ENCODE measurements around the gene GLS2.

GRCh38 chr12:56484566-56484965 is 3.4 kb downstream of the GLS2 start:
- no peak for TF ChIP-seq CTCF (optimal IDR thresholded peaks at IDR 0.05 in 1 of 3, IDR thresholded peaks at IDR 0.05 in 1 of 3, conservative IDR thresholded peaks at IDR 0.05 in 1 of 3; ENCODE audit: extremely low read depth in 1 of 3, insufficient read depth in 2 of 3, low read length in 3 of 3)
- no peak for TF ChIP-seq EZH2 (IDR thresholded peaks at IDR 0.05; ENCODE audit: low read length)

Measured in keratinocyte (primary cell).